SK-N-SH (cell line): Measurements from ENCODE around the gene C14orf119. TPM values are rescaled to one million over a fixed set of nuclear protein-coding genes. Genes with fewer than 3 reads are reported as not detected.

Source experiments
- CTCF ChIA-PET: fragments of 300-600, 350-600 bp; formaldehyde crosslinking; extraction: SDS; loops from one replicate; lab custom pipeline; 2021; lab: Yijun Ruan, JAX
- POLR2A ChIA-PET: fragments of 350-600 bp; sonication (Branson Sonifier 250); formaldehyde crosslinking; extraction: SDS; loops from one replicate; lab custom pipeline; 2020; ENCODE audit warnings: antibody characterized with exemption, inconsistent platforms; lab: Yijun Ruan, JAX
- DNase-seq: peaks from one replicate; pipeline ENCODE4 v3.0.0; 2012
- H2AFZ ChIP-seq: fragments of 200-600 bp; sonication (generic); 2 replicates; pipeline ENCODE4 v1.8.1; 2016; ENCODE audit warnings: antibody characterized with exemption, mild to moderate bottlenecking, low read depth
- H3F3A ChIP-seq: fragments of 200-600 bp; sonication (generic); replicated peaks from 2 replicates; pipeline ENCODE3; 2016; ENCODE audit warnings: antibody characterized with exemption, mild to moderate bottlenecking; ENCODE audit not compliant: insufficient read depth
- H3K27ac ChIP-seq, 2 experiments: fragments of 200-500 bp in 1 of 2; fragments of 200-600 bp in 1 of 2; sonication (Bioruptor generic) in 1 of 2; sonication (generic), shearing (Covaris generic) in 1 of 2; 2 replicates each; pipeline versions ENCODE4 v1.5.1 to v1.6.1; 2014 to 2016; ENCODE audit warnings: low read depth in 2 of 2, inconsistent platforms in 1 of 2, low read length in 1 of 2, mild to moderate bottlenecking in 1 of 2, mixed read lengths in 1 of 2
- H3K27me3 ChIP-seq: fragments of 200-600 bp; sonication (generic), shearing (Covaris generic); 2 replicates; pipeline ENCODE4 v1.6.1; 2016; ENCODE audit warnings: mixed run types; ENCODE audit not compliant: insufficient read depth
- H3K36me3 ChIP-seq, 2 experiments: fragments of 200-500 bp in 1 of 2; fragments of 200-600 bp in 1 of 2; sonication (Bioruptor generic) in 1 of 2; sonication (generic) in 1 of 2; replicated peaks in 1 of 2; 2 replicates each; pipeline versions ENCODE3 to v1.5.1; 2014 to 2016; ENCODE audit warnings: low read length in 1 of 2, mild to moderate bottlenecking in 1 of 2; ENCODE audit not compliant: insufficient read depth in 2 of 2, control insufficient read depth in 1 of 2
- H3K4me1 ChIP-seq, 2 experiments: fragments of 200-500 bp in 1 of 2; fragments of 200-600 bp in 1 of 2; sonication (Bioruptor generic) in 1 of 2; sonication (generic), shearing (Covaris generic) in 1 of 2; 2 replicates each; pipeline versions ENCODE4 v1.5.1 to v1.6.1; 2014 to 2016; ENCODE audit warnings: low read depth in 1 of 2, low read length in 1 of 2, mixed run types in 1 of 2; ENCODE audit not compliant: insufficient read depth in 2 of 2, control insufficient read depth in 1 of 2
- H3K4me2 ChIP-seq: fragments of 200-600 bp; sonication (generic), shearing (Covaris generic); 2 replicates; pipeline ENCODE4 v1.6.1; 2017; ENCODE audit warnings: mixed run types
- H3K4me3 ChIP-seq, 2 experiments: fragments of 200-500 bp in 1 of 2; fragments of 200-600 bp in 1 of 2; sonication (Bioruptor generic) in 1 of 2; sonication (generic), shearing (Covaris generic) in 1 of 2; 2 replicates each; pipeline versions ENCODE4 v1.5.1 to v1.8.1; 2014 to 2016; ENCODE audit warnings: low read depth in 2 of 2, inconsistent platforms in 1 of 2, low read length in 1 of 2, mild to moderate bottlenecking in 1 of 2, mixed read lengths in 1 of 2, moderate library complexity in 1 of 2
- H3K79me2 ChIP-seq: fragments of 200-600 bp; sonication (generic); 2 replicates; pipeline ENCODE4 v1.8.1; 2017; ENCODE audit warnings: mild to moderate bottlenecking; ENCODE audit not compliant: insufficient read depth
- H3K9ac ChIP-seq: fragments of 200-600 bp; sonication (generic); 2 replicates; pipeline ENCODE4 v1.6.1; 2017; ENCODE audit warnings: mixed run types
- H3K9me2 ChIP-seq: fragments of 200-600 bp; sonication (generic); 2 replicates; pipeline ENCODE4 v1.6.1; 2017; ENCODE audit warnings: mixed run types
- H3K9me3 ChIP-seq: fragments of 200-600 bp; sonication (generic); 2 replicates; pipeline ENCODE4 v1.6.1; 2017; ENCODE audit warnings: mixed run types, mild to moderate bottlenecking, moderate library complexity
- H4K20me1 ChIP-seq: fragments of 200-600 bp; sonication (generic); 2 replicates; pipeline ENCODE4 v1.6.1; 2017; ENCODE audit warnings: mild to moderate bottlenecking, mixed run types; ENCODE audit not compliant: insufficient read depth
- CTCF ChIP-seq: fragments of 200-600 bp; sonication (generic); IDR thresholded peaks from 2 replicates; pipeline ENCODE4 v1.6.1; 2017; ENCODE audit warnings: antibody characterized with exemption, mild to moderate bottlenecking, moderate library complexity
- ELF1 ChIP-seq: IDR thresholded peaks from 2 replicates; pipeline ENCODE4 v1.4.0; 2012
- EP300 ChIP-seq, 2 experiments: IDR thresholded peaks; 2 replicates each; pipeline versions ENCODE4 v1.4.0 to v1.6.1; 2012; ENCODE audit warnings: borderline replicate concordance in 1 of 2, low read depth in 1 of 2, low read length in 1 of 2
- FOSL2 ChIP-seq: IDR thresholded peaks from 2 replicates; pipeline ENCODE4 v1.4.0; 2012; ENCODE audit warnings: low read depth, mild to moderate bottlenecking, moderate library complexity, borderline replicate concordance
- FOXJ3 ChIP-seq: sonication (generic); formaldehyde crosslinking; IDR thresholded peaks from 2 replicates; pipeline ENCODE4 v1.5.1; 2020; ENCODE audit warnings: mild to moderate bottlenecking, missing genetic modification reagents
- GABPA ChIP-seq: IDR thresholded peaks from 2 replicates; pipeline ENCODE4 v1.4.0; 2012; ENCODE audit warnings: low read depth, mild to moderate bottlenecking
- GATA2 ChIP-seq: sonication (generic); formaldehyde crosslinking; IDR thresholded peaks from 2 replicates; pipeline ENCODE4 v1.5.0; 2020; ENCODE audit warnings: mild to moderate bottlenecking, missing genetic modification reagents
- JUND ChIP-seq: IDR thresholded peaks from 2 replicates; pipeline ENCODE4 v1.4.0; 2012
- MAX ChIP-seq: IDR thresholded peaks from 2 replicates; pipeline ENCODE4 v1.4.0; 2012; ENCODE audit warnings: low read depth
- MEF2A ChIP-seq: IDR thresholded peaks from 2 replicates; pipeline ENCODE4 v1.4.0; 2012; ENCODE audit warnings: low read depth, borderline replicate concordance
- NFIC ChIP-seq: IDR thresholded peaks from 2 replicates; pipeline ENCODE4 v1.4.0; 2012; ENCODE audit warnings: borderline replicate concordance
- NRF1 ChIP-seq: IDR thresholded peaks from 2 replicates; pipeline ENCODE4 v1.6.1; 2012; ENCODE audit warnings: low read depth, mild to moderate bottlenecking, low read length
- RCOR1 ChIP-seq: fragments of 150-350 bp; IDR thresholded peaks from 2 replicates; pipeline ENCODE4 v1.6.1; 2017; ENCODE audit warnings: antibody characterized with exemption, low read length
- REST ChIP-seq: IDR thresholded peaks from 2 replicates; pipeline ENCODE4 v1.6.1; 2012; ENCODE audit warnings: mild to moderate bottlenecking, low read depth, low read length, moderate library complexity
- RFX5 ChIP-seq: IDR thresholded peaks from 2 replicates; pipeline ENCODE4 v1.6.1; 2012; ENCODE audit warnings: mild to moderate bottlenecking, improper control_type of control experiment, low read length
- RXRA ChIP-seq: IDR thresholded peaks from 2 replicates; pipeline ENCODE4 v1.4.0; 2012; ENCODE audit warnings: low read depth, mild to moderate bottlenecking, borderline replicate concordance
- SIN3A ChIP-seq: IDR thresholded peaks from 2 replicates; pipeline ENCODE4 v1.6.1; 2012; ENCODE audit warnings: low read depth, mild to moderate bottlenecking, low read length, moderate library complexity, borderline replicate concordance
- SMC3 ChIP-seq: IDR thresholded peaks from 2 replicates; pipeline ENCODE4 v1.6.1; 2012; ENCODE audit warnings: low read depth, low read length, improper control_type of control experiment
- TAF1 ChIP-seq: IDR thresholded peaks from 2 replicates; pipeline ENCODE4 v1.6.1; 2012; ENCODE audit warnings: low read depth, mild to moderate bottlenecking, low read length, moderate library complexity, borderline replicate concordance
- TCF12 ChIP-seq: IDR thresholded peaks from 2 replicates; pipeline ENCODE4 v1.4.0; 2012
- TEAD4 ChIP-seq: IDR thresholded peaks from 2 replicates; pipeline ENCODE4 v1.4.0; 2012; ENCODE audit warnings: mild to moderate bottlenecking, borderline replicate concordance; ENCODE audit not compliant: insufficient read depth
- USF1 ChIP-seq: IDR thresholded peaks from 2 replicates; pipeline ENCODE4 v1.4.0; 2012; ENCODE audit warnings: low read depth, borderline replicate concordance
- USF2 ChIP-seq: fragments of 150-350 bp; IDR thresholded peaks from 2 replicates; pipeline ENCODE4 v1.6.1; 2017; ENCODE audit warnings: antibody characterized with exemption, low read length, low read depth, borderline replicate concordance
- WGBS: methylation state at CpG from one replicate; pipeline ENCODE4 v1.1.6; 2017; ENCODE audit warnings: low lambda C conversion rate; 5-methylcytosine and 5-hydroxymethylcytosine counted together
- polyA plus RNA-seq, 3 experiments: library from polyadenylated mRNA; depleted of rRNA; stranded (reverse); fragments of >200 nt; gene quantifications; 2 replicates each; pipeline ENCODE4 v1.2.3, GENCODE V29; 2012

Gene C14orf119
- polyA plus RNA-seq, 1 of the 3 experiments (the other 2 are of a cell fraction): 55.2 TPM

- TF ChIP-seq FOSL2 (no peak), SMC3 (peak; percentile 38; the same call in 1 of the 2 replicates), RXRA (no peak), RCOR1 (no peak), MEF2A (no peak), NRF1 (no peak), SIN3A (no peak), TAF1 (no peak), MAX (no peak)
- TF ChIP-seq, all 33 proteins: peak for 3
Observed at GRCh38 chr14:23054000-23054811, 41.1 kb upstream of the C14orf119 start (continued).

GRCh38 chr14:23055147-23055550 lies 40.2 kb upstream of the C14orf119 start:
- Histone ChIP-seq H3K79me2 (peaks cover 6% of the 10 kb centered on the region; the same call in 1 of the 2 replicates), H3K9me2 (no peaks in the 10 kb centered on the region), H3K4me1 (peaks cover 14 to 26% of the 10 kb centered on the region in 2 experiments; a peak in 3 of 4 replicates), H4K20me1 (no peaks in the 10 kb centered on the region; the same call in 1 of the 2 replicates), H3K9ac (no peak overlapping the region), H2AFZ (no peak overlapping the region), H3K9me3 (no peaks in the 10 kb centered on the region), H3K27me3 (no peaks in the 10 kb centered on the region), H3K36me3 (peaks cover 9 to 21% of the 10 kb centered on the region in 2 experiments), H3F3A (peaks cover 28% of the 10 kb centered on the region), H3K4me3 (no peak overlapping the region), H3K4me2 (no peak overlapping the region), H3K27ac (peak overlapping the region in 1 of 2 experiments; percentile 90; a peak in 2 of 4 replicates)
- CTCF ChIA-PET: interaction anchor here (0.6 to 33.1 kb wide), 20 partner anchors 8 to 671 kb away, joined by 3 to 1566 read pairs (median 4); partner anchors contain the start of genes AJUBA, PRMT5 and PSMB5
- DNase-seq: no peak
- POLR2A ChIA-PET: interaction anchor here (0.8 to 3.9 kb wide), 8 partner anchors 9 to 135 kb away, joined by 3 to 33 read pairs (median 4); partner anchors contain the start of genes AJUBA and PSMB5
- no peak for TF ChIP-seq USF2
- no peak for TF ChIP-seq JUND
- no peak for TF ChIP-seq SIN3A
- no peak for TF ChIP-seq USF1
- TF ChIP-seq CTCF: no peak
- TF ChIP-seq TEAD4: no peak
- TF ChIP-seq GABPA: no peak
- TF ChIP-seq FOSL2: no peak
- no peak for TF ChIP-seq TCF12
- no peak for TF ChIP-seq FOXJ3 (CRISPR knock-in tag)
- TF ChIP-seq RXRA: no peak
- TF ChIP-seq RCOR1: no peak
- TF ChIP-seq REST: no peak
- no peak for TF ChIP-seq ELF1
- no peak for TF ChIP-seq GATA2 (CRISPR knock-in tag)
- TF ChIP-seq RFX5: no peak
- TF ChIP-seq NFIC: no peak
- no peak for TF ChIP-seq EP300 (IDR thresholded peaks at IDR 0.05; ENCODE audit: borderline replicate concordance in 1 of 2, low read depth in 1 of 2, low read length in 1 of 2)
- 95% methylated on average over 4 of the region's 12 CpGs for WGBS
